ENCODE measurements around the gene RAP1GAP2. TPM values are rescaled to one million over a fixed set of nuclear protein-coding genes. Genes with fewer than 3 reads are reported as not detected.

Gene RAP1GAP2
- polyA plus RNA-seq, 1 experiment, result 2.8 TPM

DNA sequence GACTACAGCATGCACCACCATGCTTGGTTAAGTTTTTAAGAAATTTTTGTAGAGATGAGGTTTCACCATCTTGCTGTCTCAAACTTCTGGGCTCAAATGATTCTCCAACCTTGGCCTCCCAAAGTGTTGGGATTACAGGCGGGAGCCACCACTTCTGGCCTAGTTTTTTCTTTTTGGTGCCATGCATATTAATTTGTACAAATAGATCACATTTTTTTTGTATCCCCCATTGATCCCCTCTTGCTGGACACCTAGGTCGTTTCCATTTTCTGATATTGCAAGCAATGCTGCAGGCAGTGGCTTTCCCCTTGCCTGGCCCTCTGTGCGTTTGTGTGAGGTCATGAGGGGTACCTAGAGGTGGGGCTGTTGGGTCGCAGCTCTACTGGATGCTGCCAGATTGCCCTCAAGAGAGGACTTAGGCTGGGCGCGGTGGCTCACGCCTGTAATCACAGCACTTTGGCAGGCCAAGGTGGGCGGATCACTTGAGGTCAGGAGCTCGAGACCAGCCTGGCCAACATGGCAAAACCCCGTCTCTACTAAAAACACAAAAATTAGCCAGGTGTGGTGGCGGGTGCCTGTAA, 23.8 kb downstream of the RAP1GAP2 start:
- Histone ChIP-seq H3K27me3 (ENCODE audit: control insufficient read depth, insufficient read depth, low read length) (peaks cover 9% of the 10 kb centered on the region), H3K27ac (ENCODE audit: low read depth, low read length) (no peak overlapping the region), H3K9me3 (ENCODE audit: control insufficient read depth, insufficient read depth, low read length) (no peaks in the 10 kb centered on the region), H3K4me3 (ENCODE audit: low read depth, low read length) (no peak overlapping the region)
- DNase-seq (ENCODE audit: low read depth, low spot score), result no peak
- POLR2A ChIA-PET, result no interaction called here
- TF ChIP-seq, protein P1, sequence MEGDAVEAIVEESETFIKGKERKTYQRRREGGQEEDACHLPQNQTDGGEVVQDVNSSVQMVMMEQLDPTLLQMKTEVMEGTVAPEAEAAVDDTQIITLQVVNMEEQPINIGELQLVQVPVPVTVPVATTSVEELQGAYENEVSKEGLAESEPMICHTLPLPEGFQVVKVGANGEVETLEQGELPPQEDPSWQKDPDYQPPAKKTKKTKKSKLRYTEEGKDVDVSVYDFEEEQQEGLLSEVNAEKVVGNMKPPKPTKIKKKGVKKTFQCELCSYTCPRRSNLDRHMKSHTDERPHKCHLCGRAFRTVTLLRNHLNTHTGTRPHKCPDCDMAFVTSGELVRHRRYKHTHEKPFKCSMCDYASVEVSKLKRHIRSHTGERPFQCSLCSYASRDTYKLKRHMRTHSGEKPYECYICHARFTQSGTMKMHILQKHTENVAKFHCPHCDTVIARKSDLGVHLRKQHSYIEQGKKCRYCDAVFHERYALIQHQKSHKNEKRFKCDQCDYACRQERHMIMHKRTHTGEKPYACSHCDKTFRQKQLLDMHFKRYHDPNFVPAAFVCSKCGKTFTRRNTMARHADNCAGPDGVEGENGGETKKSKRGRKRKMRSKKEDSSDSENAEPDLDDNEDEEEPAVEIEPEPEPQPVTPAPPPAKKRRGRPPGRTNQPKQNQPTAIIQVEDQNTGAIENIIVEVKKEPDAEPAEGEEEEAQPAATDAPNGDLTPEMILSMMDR (IDR thresholded peaks at IDR 0.05; ENCODE audit: low read depth, low read length), result no peak
- CTCF ChIA-PET, result interaction anchor here (0.7 kb wide), 1 partner anchor 1005 kb away, joined by 3 read pairs; no protein-coding TSS in a partner anchor

DNA sequence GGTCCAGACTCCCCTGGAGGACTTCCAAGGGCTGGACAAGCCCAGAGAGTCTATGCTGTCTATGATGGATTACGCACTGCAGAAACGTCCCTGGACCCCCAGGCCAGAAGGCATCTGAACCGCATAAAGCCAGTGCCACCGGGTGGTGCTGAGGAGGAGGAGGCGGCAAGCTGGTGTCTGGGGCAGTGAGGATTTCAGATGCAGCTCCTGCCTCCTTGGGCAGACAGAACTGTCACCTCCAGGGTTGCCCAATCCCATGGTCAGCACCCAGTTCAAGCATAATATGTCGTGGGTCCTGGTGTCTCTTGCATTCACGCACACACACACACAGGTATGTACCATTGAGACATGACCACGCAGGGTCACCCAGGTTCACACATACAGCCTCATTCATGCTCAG, 25.6 kb downstream of the RAP1GAP2 start:
- POLR2A ChIA-PET, result no interaction called here

DNA sequence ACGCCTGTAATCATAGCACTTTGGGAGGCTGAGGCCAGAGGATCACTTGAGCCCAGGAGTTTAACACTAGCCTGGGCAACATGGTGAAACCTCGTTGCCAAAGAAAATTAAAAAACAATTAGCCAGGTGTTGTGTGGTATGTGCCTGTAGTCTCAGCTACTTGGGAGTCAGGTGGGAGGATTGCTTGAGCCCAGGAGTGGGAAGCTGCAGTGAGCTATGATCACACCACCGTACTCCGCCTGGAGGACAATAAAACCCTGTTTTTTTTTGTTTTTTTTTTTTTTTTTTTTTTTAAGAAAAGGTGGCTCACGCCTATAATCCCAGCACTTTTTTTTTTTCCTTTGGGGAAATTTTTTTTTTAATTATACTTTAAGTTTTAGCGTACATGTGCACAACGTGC, 26.1 kb downstream of the RAP1GAP2 start:
- ChIA-PET CTCF (no interaction called here), POLR2A (no interaction called here)
- Histone ChIP-seq H3K27ac (ENCODE audit: low read depth, low read length) (no peak overlapping the region), H3K27me3 (ENCODE audit: control insufficient read depth, insufficient read depth, low read length) (peaks cover 8% of the 10 kb centered on the region), H3K9me3 (ENCODE audit: control insufficient read depth, insufficient read depth, low read length) (no peaks in the 10 kb centered on the region; the same call in 1 of the 2 replicates), H3K4me3 (ENCODE audit: low read depth, low read length) (no peak overlapping the region)
- DNase-seq (ENCODE audit: low read depth, low spot score), result no peak
- TF ChIP-seq, protein P1 (IDR thresholded peaks at IDR 0.05; ENCODE audit: low read depth, low read length), result no peak

More for the DNA sequence above, 25.6 kb downstream of the RAP1GAP2 start:
- Histone ChIP-seq H3K9me3 (ENCODE audit: control insufficient read depth, insufficient read depth, low read length) (no peaks in the 10 kb centered on the region; the same call in 1 of the 2 replicates), H3K27me3 (ENCODE audit: control insufficient read depth, insufficient read depth, low read length) (peaks cover 8% of the 10 kb centered on the region), H3K4me3 (ENCODE audit: low read depth, low read length) (no peak overlapping the region), H3K27ac (ENCODE audit: low read depth, low read length) (no peak overlapping the region)
- DNase-seq (ENCODE audit: low read depth, low spot score), result no peak
- CTCF ChIA-PET, result no interaction called here
- TF ChIP-seq, protein P1 (IDR thresholded peaks at IDR 0.05; ENCODE audit: low read depth, low read length), result no peak

DNA sequence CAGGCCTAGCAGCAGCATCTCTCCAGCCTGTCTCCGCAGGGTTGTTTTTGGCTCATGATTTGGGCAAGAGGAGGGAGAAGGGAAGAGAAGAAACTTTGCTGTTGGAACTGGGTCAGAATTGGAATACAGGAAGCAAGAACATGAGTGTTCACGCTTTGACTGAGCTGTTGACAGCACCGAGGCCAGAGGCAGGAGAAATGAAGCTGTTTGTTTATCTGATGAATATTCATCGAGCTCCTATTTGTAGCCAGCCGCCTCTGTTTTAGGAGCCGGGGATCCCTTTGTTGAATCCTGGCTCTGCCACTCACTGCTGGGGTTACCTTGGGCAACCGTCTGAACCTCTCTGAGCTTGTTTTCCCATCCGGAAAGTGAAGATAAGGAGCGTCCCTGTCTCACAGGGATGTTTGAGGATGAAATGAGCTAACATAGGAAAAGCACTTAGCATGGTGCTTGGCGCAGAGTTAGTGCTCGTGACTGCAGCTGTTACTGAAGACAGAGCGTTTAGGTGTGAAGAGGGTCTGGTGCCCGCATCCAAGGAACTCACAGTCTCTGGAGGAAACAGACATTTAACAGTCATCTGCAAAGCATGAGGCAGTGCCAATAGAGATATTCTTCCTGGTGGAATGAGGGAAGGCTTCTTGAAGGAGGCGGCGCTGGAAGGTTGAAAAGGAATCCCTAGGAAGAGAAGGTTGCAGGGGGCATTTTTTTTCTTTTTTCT, 29.2 kb downstream of the RAP1GAP2 start:
- POLR2A ChIA-PET, result no interaction called here
- Histone ChIP-seq H3K9me3 (ENCODE audit: control insufficient read depth, insufficient read depth, low read length) (no peaks in the 10 kb centered on the region; the same call in 1 of the 2 replicates), H3K4me3 (ENCODE audit: low read depth, low read length) (no peak overlapping the region), H3K27me3 (ENCODE audit: control insufficient read depth, insufficient read depth, low read length) (peaks cover 8% of the 10 kb centered on the region), H3K27ac (ENCODE audit: low read depth, low read length) (no peak overlapping the region)
- TF ChIP-seq, protein P1 (IDR thresholded peaks at IDR 0.05; ENCODE audit: low read depth, low read length), result no peak
- DNase-seq (ENCODE audit: low read depth, low spot score), result no peak
- CTCF ChIA-PET, result interaction anchor here (0.8 to 6.3 kb wide), 2 partner anchors 20 to 188 kb away, joined by 4 to 101 read pairs; no protein-coding TSS in a partner anchor

Data from AG04450 (cell line).